Astrocyte of the cerebellum (primary cell): Measurements from ENCODE around the gene ARHGEF6.
"Not testable (repeated sequence)": the region's sequence is repeated elsewhere in the genome, so short reads cannot be mapped to it uniquely, and the experiment has no call there.

Source experiments
- DNase-seq: peaks from one replicate; pipeline ENCODE4 v3.0.0-alpha.2; 2011; ENCODE audit warnings: low read depth
- H3K4me3 ChIP-seq: 2 replicates; pipeline ENCODE4 v1.5.1; 2011; ENCODE audit warnings: mild to moderate bottlenecking, low read depth, low read length, moderate library complexity
- in situ Hi-C: cut with HindIII; loops from 2 replicates; pipeline ENCODE4 v1.10.0; 2017; ENCODE audit warnings: low sequenced_read_pairs
- TF ChIP-seq, protein P1 (sequence below): IDR thresholded peaks from 2 replicates; pipeline ENCODE4 v1.5.1; 2012; ENCODE audit warnings: low read length, low read depth, moderate library complexity, mild to moderate bottlenecking; ENCODE audit errors: missing control alignments

Gene ARHGEF6

DNA sequence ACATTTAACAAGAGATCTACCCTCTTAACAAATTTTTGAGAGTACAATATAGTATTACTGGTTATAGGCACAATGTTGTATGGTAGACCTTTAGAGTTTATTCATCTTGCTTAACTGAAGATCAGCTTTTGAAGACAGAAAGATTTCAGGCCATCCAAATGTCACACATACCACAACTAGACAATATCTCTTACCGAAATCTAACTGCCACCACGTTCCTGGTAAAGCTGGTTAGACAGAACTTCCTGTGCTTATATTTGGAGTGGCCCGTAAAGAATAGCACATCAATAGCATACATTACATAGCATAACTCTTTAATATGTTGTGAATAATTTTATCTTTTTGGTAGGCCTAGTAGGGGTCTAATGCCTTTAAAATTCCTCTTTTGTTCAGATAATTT is 29.8 kb upstream of the ARHGEF6 start:
- DNase-seq: no peak
- H3K4me3 ChIP-seq: no peak overlapping the region
- in situ Hi-C loops: no loop called here
- TF ChIP-seq, protein P1, sequence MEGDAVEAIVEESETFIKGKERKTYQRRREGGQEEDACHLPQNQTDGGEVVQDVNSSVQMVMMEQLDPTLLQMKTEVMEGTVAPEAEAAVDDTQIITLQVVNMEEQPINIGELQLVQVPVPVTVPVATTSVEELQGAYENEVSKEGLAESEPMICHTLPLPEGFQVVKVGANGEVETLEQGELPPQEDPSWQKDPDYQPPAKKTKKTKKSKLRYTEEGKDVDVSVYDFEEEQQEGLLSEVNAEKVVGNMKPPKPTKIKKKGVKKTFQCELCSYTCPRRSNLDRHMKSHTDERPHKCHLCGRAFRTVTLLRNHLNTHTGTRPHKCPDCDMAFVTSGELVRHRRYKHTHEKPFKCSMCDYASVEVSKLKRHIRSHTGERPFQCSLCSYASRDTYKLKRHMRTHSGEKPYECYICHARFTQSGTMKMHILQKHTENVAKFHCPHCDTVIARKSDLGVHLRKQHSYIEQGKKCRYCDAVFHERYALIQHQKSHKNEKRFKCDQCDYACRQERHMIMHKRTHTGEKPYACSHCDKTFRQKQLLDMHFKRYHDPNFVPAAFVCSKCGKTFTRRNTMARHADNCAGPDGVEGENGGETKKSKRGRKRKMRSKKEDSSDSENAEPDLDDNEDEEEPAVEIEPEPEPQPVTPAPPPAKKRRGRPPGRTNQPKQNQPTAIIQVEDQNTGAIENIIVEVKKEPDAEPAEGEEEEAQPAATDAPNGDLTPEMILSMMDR: no peak

DNA sequence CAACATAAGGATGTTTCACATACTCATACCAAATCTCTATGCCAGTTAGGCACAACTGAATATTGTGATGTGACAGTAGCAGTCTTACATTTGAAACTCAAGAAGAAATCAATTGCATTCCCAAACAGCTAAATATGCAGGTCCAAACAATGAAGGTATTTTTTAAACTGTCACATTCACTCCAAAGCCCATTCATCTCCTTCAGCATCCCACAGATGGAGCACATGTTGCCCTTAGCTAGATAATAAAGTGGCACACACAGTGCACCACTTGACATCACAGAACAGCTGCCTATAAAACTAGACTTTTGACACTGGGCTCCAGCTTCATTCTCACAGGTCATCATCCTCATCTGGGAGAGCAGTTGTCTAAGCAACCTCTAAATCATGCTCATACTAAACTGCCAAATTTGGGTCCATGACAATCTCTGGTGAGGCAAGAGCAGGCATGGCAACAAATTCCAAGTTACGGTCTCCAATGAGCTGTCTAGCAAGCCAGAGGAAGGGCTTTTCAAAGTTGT is 26.2 kb upstream of the ARHGEF6 start:
- in situ Hi-C loops: no loop called here
- no peak overlapping the region for H3K4me3 ChIP-seq
- TF ChIP-seq, protein P1: no peak
- DNase-seq: no peak

DNA sequence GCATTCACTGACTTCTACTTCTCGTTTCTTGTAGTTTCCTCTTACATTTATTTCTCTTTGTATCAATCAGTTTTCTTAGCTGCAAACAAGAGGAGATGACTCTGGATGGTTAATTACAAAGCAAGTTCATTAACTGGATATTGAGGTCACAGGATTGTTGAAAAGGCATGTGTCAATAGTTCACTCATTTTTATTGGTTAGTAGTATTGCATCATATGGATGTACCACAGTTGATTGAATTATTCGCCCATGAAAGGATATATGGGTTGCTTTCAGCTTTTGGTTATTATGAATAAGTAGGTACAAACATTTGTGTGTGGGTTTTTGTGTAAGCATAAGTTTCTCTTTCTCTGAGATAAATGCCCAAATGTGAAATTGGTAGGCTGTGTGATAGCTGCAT is 21.8 kb upstream of the ARHGEF6 start:
- in situ Hi-C loops: no loop called here
- DNase-seq: no peak
- TF ChIP-seq, protein P1: no peak
- H3K4me3 ChIP-seq: no peak overlapping the region

DNA sequence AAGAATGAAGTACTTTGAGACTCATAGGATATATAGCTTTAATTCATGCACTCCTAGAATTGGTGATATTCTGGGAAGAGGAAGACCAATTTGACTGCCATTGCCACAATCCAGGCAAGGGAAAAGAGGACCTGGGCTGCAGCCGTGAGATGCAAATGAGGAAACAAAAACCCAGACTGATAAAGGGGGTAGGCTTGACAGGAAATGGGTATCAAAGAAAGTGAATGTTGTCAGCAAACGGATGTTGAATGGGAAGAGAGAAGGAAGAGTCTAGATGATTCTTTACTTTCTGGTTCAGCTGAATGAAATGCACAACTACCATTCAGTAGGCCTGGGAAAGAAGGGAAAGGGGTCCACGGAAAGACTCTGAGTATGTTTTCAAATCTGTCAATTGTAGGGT is 17.1 kb upstream of the ARHGEF6 start:
- TF ChIP-seq, protein P1: no peak
- no peak for DNase-seq

DNA sequence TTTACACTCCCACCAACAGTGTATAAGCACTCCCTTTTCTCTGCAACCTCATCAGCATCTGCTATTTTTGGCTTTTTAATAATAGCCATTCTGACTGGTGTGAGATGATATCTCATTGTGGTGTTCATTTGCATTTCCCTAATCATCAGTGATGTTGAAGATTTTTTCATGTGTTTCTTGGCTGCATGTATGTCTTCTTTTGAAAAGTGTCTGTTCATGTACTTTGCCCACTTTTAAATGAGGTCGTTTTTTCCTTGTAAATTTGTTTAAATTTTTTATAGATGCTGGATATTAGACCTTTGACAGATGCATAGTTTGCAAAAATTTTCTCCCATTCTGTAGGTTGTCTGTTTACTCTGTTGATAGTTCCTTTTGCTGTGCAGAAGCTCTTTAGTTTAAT is 14.4 kb upstream of the ARHGEF6 start:
- in situ Hi-C loops, DNase-seq, H3K4me3 ChIP-seq: not testable (repeated sequence)

More for the DNA sequence above, 17.1 kb upstream of the ARHGEF6 start:
- H3K4me3 ChIP-seq: no peak overlapping the region
- in situ Hi-C loops: no loop called here

DNA sequence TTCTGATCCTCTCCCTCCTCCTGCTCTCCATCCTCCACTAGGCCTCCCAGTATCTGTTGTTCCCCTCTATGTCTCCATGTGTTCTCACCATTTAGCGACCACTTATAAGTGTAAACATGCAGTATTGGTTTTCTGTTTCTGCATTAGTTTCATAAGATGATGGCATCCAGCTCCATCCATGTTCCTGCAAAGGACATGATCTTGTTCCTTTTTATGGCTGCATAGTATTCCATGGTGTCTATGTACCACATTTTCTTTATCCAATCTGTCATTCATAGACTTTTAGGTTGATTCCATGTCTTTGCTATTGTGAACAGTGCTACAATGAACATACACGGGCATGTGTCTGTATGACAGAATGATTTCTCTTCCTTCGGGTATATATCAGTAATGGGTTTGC is 13.9 kb upstream of the ARHGEF6 start:
- DNase-seq, H3K4me3 ChIP-seq, in situ Hi-C loops: not testable (repeated sequence)

DNA sequence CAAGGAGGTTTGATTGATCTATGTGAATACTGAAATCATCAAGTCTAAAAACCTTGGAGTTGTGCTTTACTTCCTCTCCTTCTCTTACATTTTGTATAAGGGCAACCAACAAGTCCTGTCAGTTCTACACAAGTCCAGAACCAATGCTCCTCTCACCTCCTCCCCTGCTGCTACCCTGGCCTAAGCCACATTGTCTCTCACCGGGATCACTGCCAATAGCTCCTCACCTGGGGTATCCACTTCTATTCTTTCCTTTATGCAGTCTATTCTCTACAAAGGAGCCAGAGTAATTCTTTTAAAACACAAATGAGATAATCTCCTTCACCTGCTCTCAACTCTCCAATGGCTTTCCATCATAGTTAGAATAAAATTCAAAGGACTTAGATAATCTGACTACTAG is 13.3 kb upstream of the ARHGEF6 start:
- in situ Hi-C loops: no loop called here

DNA sequence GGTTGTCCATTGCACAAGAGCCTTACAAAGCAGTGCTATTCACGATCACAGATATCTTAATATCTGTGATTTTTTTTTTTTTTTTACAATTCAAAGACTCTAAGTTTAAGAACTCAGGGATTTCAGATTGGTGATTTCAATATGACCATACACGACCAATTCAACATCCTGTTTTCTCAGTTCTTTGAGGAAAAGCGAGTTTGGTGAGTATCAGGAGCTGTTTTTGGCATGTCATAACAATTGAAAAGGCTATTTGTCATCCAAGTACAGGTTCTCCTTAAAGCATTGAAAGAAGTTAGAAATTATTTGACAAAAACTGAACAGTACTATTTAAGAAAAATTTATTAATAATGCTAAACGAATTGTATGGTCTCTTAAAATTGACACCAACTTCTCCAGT is 9.1 kb upstream of the ARHGEF6 start:
- no peak for DNase-seq
- in situ Hi-C loops: no loop called here
- no peak overlapping the region for H3K4me3 ChIP-seq
- TF ChIP-seq, protein P1: no peak

More for the DNA sequence above, 13.3 kb upstream of the ARHGEF6 start:
- TF ChIP-seq, protein P1: no peak
- no peak for DNase-seq
- H3K4me3 ChIP-seq: no peak overlapping the region
